ENCODE measurements around the gene CXCR6.

The CXCR6 gene

DNA sequence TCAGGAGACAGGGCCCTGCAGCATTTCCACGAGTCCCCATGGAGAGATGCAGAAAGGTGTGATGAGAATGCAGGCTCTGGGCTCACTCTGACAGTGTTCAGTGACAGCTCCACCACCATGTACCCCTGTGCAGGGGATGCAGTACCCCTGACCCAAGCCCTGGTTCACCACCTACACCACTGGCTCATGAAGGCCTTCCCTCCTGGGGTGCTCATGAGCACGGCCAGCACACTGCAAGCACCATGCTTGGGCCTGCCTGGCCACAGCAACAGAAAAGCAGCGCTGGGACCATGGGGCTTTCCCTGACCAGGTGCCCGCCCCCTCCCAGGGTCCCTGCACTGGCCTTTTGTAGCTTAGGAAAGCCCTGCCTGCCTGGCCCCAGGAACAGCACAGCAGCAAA, 6.2 kb downstream of the CXCR6 start:
- no peak for DNase-seq

DNA sequence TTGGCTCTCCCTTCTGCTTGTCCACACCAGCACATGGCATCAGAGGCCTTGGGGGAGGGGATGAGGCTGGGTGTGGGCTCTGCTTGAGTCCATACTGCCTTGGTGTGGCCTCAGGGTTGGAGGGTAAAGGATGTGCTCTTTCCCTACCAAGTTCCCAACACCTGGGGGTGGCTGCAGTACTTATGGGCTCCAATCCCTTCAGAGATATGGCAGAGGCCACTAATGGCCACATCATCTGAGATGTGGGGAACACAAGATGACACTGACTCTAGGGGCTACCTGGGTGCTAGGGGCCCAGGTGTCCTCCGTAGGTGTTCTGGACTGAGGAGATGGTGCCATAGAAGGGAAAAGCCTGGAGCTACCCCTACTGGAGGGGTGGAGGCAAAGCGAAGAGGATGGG, 6.9 kb downstream of the CXCR6 start:
- DNase-seq, result no peak

GRCh38 chr3:45950686-45951600, 7.7 kb downstream of the CXCR6 start:
- peak; percentile 22 to 26 for DNase-seq

DNA sequence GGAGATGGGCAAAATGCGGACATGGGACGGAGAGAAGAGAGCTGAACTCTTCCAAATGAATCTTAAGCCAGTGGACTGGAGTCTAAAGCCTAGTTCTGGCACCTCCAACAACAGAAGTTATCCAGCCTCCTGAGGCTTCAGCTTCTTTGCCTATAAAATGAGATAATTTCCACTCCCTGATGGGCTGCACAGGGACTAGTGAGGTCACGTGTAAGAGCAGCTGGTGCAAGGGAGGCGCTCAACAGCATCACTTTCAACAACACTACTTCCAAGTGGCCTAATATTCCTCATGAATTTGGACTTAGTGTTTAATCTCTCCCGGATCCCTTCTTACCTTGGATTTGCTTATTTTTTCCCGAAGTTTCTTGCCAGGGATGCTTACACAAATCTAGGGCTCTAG, 8.7 kb downstream of the CXCR6 start:
- DNase-seq, result no peak

- no peak for DNase-seq
Measured at GRCh38 chr3:45952456-45952855, 9.2 kb downstream of the CXCR6 start.

- no peak for DNase-seq
Measured at GRCh38 chr3:45953536-45953935, 10.3 kb downstream of the CXCR6 start.

DNA sequence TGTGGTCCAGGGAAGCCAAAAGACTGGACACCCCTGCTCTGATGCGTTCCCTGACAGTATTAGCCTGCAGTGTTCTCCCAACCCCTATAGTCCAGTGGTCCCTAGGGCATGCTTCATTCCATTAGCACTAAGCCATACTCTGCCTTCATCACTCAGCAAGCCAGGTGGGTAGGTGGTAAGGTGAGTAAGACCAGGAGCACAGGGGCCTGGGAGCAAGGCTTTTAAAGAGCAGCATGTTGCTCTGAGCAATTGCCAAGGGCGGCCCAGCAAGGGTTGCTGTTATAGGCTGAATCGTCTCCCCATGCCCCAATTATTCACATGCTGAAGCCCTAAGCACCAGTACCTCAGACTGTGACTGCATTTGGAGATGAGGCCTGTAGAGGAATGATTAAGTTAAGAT, 11.0 kb downstream of the CXCR6 start:
- no peak for DNase-seq

DNA sequence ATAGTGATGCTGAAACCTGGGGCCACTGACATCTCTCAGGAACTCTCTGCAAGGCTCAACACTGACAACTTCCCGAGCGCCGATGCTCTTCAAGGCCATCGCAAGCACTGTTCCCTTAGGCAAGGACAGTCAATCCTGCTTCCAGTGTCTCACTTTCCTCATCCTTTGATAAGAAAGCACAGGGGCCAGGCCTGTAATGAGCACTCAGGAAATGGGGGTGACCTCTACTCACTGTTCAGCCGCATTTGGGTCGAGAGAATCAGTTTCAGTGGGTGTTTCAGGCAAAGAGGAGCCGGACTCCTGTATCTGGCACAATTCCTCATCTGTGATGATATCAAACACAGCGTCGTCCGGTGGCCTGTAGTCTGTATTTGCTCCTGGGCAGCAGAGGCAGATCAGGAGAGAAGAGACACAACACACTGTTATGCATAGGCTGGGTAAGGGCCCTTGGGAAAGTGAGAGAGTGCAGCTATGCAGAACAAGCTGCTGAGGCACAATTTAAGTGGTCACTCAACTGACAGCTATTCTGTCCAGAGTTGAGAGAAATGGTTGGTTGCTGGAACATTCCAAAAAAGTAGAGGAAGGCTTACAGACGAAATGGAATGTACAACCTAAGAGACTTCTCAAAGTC, 11.9 kb downstream of the CXCR6 start:
- no peak for DNase-seq

- DNase-seq, result no peak
Measured at GRCh38 chr3:45955706-45956105, 12.4 kb downstream of the CXCR6 start.

DNA sequence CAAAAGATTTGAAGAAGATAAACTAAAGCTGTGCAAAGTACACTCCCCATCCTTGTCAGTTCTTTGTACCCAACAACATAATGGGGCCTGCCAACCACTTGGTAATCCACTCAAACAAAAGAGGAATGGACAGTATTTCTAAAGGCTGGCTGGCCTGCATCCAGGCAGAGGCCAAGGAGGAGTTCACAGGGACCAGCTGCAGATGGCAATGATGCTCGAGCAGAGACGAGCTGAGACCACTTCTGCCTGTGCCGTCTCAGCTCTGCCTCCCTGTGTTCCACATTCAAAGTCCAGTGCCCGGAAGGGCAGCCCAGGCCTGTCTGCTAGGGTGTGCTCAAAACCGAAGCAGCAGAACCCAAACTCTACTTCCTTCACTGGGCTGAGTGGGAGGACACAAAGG, 14.3 kb downstream of the CXCR6 start:
- no peak for DNase-seq

DNA sequence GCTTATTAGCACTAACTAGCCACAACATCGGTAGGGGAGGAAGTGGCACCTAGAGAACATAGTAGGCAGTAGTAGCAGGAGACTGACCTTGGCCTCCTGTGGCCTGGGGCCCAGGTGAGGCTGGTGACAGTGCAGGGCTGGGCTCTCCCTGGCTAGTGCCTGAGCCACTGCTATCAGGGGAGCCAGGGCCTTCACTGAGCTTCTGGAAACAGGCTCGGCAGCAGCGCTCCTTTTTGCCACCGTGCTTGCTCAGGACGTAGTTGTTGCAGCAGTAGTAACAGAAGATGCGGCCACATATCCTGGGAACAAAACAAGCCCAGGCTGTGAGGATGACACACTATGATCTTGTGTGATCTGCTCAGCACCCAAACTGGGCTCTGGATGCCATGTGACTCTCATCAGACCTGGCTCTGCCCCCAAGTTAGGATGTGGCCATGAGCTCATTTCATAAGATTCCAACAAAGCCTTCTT, 15.1 kb downstream of the CXCR6 start:
- no peak for DNase-seq

DNA sequence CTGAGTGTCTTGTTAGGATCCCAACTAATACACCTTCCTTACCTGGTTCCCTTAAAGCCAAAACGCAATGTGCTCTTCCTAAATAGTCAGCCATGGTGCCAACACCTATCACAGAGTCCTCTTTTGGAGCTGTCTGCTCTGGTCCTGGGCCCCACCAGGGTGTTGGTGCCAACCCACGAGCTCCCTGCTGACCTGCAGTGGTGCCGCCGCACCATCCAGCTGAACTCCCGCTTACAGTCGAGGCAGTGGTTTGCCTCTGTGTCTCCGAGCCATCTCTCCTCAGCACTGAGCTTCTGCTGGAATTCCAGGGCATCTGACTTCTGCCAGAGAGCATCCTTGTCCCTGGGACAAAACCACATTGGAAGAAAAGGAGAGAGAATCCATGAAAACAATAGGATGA, 15.9 kb downstream of the CXCR6 start:
- DNase-seq, result no peak

GRCh38 chr3:45960289-45960688, 17.0 kb downstream of the CXCR6 start:
- DNase-seq, result no peak

DNA sequence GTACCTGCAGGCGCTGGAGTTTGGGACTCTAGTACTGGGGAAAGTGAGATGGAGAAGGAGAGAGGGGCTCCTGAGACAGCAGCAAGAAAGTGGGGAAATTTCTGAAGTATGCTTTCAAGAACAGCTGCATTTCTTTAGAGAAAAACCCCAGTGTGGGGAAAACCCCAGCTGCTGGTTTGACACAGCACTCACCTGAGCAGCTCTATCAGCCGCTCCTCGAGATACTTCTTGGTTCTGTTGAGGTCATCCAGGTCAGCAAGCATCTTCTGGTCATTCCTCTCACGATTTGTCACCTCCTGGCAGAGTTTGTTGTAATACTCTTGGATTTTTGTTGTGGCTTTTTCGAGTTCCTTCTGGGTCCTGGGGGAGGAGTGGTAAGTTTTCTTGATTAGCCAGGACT, 18.8 kb downstream of the CXCR6 start:
- no peak for DNase-seq

- DNase-seq, result peak in 1 of 2 donors; percentile 40
Measured at GRCh38 chr3:45964139-45964538, 20.9 kb downstream of the CXCR6 start.

DNA sequence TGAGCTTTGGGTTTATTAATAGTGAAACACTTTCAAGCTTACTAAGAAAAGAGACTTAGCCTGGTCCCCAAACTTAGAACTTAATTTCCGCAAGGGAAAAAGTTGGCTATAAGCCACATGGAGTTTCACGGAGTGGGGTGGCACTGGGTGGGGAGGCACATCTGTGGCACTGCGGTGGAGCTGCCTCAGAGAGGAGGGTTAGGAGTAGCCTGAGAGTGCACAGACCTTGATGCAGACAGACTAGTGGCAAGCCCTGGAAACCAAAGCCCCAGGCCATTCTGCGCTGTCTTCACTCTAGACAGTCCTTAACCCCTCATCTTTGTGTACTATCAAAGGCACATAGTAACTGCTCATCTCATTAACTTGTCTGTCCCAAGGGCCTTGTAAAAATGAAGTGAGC, 22.0 kb downstream of the CXCR6 start:
- no peak for DNase-seq

- no peak for DNase-seq
Measured at GRCh38 chr3:45965653-45966052, 22.4 kb downstream of the CXCR6 start.

DNA sequence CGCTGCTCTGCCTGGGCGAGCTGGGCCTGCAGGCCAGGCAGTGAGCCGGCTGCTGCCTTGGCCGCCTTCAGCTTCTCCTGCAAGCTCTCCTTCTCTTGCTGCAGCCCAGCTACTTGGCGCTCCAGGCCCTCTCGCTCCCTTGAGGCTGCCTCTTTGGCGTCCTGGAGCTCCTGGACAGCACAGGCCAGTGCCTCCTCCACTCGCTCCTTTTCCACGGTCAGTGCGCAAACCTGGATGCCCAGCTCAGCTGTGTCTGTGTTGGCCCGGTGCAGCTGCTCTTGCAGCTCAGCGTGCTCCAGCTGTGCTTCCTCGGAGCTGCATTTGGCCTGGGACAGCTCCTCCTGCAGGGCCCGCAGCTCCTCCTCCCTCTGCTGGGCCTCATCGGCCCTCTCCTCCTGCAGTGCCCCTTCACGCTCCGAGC, 23.1 kb downstream of the CXCR6 start:
- no peak for DNase-seq

DNA sequence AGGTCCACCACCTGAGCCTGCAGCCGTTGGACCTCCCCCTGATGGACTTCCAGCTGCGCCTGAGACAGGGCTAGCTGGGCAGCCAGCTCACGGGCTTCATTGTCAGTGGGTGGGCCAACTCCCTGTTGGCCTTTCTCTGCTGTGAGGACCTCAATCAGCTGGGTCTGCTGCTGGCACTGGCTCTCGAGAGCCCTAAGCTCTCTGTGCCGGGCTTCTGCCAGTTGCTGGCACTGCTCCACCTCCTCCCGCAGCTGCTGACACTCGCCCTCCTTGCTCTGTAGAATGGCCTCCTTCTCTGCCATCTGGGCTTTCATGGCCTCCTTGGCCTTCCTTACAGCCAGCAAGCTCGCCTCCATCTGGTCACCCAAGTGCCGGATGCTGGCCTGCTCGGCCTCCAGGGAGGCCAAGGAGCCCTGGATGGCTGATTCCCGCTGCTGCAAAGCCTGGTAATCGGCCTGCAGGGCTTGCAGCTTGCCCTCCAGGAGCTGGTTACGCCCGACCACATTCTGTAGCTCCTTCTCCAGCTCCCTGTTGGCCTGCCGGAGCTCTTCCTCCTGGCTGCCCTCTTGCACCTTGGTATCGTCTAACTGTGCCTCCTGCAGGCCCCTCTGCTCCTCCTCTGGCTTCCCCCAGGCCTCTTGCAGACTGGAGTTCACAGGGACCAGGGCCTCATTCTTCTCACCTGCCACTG, 23.8 kb downstream of the CXCR6 start:
- DNase-seq, result no peak

- no peak for DNase-seq
Measured at GRCh38 chr3:45967724-45968123, 24.5 kb downstream of the CXCR6 start.

GRCh38 chr3:45968149-45968548, 24.9 kb downstream of the CXCR6 start:
- DNase-seq, result no peak

DNA sequence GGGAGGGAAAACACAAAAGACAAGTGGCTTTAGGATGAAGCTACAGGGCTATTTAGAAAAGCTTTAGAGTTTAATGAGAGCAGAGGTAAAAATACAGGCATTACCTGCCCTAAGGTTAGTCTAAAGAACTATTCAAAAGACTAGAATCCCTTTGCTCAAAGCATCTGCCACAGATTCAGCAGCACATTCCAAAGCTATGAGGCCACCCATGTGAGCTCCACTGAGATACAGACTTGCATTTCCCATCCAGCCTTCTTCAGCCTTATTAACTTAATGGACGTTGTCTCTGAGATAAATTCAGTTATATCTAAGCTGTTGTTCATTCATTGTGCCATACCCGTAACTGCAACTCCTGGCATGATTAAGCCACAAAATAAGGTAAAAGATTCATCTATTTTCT, 25.4 kb downstream of the CXCR6 start:
- no peak for DNase-seq

DNA sequence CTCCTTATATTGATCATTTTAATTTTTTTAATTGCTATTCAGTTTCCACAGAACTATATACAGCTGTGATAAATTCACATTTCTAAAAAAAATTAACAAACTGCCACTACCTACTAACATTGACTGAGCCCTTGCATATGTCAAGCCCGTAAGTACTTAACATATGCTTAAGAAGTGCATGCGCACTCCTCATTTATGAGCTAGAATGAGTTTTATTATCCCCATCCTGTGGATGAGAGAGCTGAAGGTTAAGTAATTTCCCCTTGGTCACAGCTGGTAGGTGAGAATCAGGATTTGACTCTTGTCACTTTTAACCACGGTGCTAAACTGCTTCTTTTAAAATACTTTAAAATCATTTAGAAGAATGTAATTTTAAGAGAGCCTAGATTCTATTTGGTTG, 25.9 kb downstream of the CXCR6 start:
- DNase-seq, result no peak

DNA sequence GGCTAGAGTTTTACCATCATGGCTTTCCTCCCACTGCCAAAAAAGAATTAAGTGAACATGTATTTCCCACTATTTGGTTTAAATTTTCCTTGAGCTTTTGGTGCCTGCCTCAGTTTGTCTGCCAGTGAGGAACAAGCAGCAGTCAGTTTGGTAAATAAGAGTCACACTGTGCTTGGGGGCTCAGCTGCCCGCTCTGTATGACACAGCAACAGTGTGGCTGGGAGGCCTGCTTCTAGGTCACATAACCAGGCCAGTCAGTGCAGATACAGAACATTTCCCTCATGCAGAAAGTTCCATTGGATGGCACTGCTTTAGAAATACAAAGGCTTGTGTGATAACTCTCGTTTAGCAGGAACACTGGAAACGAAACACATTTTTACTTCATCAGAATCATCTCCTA, 26.7 kb downstream of the CXCR6 start:
- no peak for DNase-seq

Data from stimulated activated CD4-positive, alpha-beta T cell treated with anti-CD3 and anti-CD28 coated beads, Interleukin-2, amount 100 ng/mL, for 48 hours (primary cell).